ENCODE results near the gene TBC1D16. TPM values are rescaled to one million over a fixed set of nuclear protein-coding genes. Genes with fewer than 3 reads are reported as not detected.

The TBC1D16 gene
- total and polyA plus RNA-seq, 11 donors: 5.3 to 22.1 (median 17.4) TPM

DNA sequence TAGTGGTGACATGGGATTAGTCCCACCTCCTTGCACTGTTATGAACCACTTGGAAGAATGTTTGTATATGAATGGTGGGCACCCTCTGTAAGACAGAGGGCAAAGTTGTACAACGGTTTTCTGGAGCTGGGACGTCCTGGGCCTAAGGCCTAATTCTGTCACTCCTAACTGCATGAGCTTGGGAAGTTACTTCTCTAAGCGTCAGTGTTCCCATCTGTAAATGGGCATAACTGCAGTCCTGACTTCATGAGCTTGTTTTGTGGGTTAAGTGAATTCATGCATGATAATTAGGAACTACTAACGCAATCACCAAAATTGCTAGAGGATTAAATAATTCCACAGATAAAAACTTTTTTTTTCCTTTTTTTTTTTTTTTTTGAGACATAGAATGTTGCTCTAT, 1.8 kb downstream of the TBC1D16 start:
- H3K4me1 ChIP-seq: peaks cover 0 to 44% (median 15%) of the 10 kb centered on the region in 12 donors
- peaks cover 0 to 9% (median 0%) of the 10 kb centered on the region in 9 donors for H3K27me3 ChIP-seq
- intact Hi-C loops (cut with DNase I): loop anchor here in 1 of 10 donors (10.0 kb wide), 1 partner anchor 51 kb away; no protein-coding TSS in a partner anchor
- TF ChIP-seq, protein P1, sequence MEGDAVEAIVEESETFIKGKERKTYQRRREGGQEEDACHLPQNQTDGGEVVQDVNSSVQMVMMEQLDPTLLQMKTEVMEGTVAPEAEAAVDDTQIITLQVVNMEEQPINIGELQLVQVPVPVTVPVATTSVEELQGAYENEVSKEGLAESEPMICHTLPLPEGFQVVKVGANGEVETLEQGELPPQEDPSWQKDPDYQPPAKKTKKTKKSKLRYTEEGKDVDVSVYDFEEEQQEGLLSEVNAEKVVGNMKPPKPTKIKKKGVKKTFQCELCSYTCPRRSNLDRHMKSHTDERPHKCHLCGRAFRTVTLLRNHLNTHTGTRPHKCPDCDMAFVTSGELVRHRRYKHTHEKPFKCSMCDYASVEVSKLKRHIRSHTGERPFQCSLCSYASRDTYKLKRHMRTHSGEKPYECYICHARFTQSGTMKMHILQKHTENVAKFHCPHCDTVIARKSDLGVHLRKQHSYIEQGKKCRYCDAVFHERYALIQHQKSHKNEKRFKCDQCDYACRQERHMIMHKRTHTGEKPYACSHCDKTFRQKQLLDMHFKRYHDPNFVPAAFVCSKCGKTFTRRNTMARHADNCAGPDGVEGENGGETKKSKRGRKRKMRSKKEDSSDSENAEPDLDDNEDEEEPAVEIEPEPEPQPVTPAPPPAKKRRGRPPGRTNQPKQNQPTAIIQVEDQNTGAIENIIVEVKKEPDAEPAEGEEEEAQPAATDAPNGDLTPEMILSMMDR (IDR thresholded peaks at IDR 0.05): no peak
- no peak for TF ChIP-seq POLR2A (IDR thresholded peaks at IDR 0.05)
- no peak for ATAC-seq
- DNase-seq: no peak
- no peaks in the 10 kb centered on the region for H3K36me3 ChIP-seq
- no peak overlapping the region for H3K27ac ChIP-seq
- H3K9me3 ChIP-seq: no peaks in the 10 kb centered on the region
- no peak overlapping the region for H3K4me3 ChIP-seq
- WGBS, 4 donors: 94 to 97% (median 95%) methylated on average over 4 of the region's 4 CpGs

DNA sequence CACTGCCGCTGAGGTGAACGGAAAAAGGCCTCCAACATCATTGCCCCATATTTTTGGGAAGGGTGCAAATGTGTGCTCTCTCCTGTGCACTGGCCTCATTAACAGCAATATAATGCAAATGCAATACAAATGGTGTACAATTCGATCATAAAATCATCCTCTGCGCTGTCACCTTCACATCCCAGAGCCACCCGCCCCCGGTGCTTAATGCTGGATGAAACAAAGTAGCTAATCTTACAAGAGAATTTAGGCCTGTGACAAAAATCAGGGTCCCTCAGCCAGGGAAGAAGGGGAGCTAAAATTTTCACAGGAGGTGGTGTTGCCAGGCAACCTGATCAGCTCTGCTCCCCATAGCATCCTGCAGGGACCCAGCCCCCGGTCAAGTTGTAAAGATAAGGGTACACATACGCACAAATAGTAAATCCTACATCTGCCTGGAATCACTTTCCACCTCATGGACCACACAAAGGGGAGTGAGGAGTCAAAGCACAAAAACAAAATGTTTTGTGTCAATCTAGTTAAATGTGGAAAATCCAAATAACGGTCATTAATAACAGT, 3.0 kb downstream of the TBC1D16 start:
- intact Hi-C loops (cut with DNase I): loop anchor here in 1 of 10 donors (10.0 kb wide), 1 partner anchor 52 kb away; no protein-coding TSS in a partner anchor
- no peak overlapping the region for H3K4me3 ChIP-seq
- WGBS, 4 donors: 94 to 97% (median 95%) methylated on average over 9 of the region's 9 CpGs

DNA sequence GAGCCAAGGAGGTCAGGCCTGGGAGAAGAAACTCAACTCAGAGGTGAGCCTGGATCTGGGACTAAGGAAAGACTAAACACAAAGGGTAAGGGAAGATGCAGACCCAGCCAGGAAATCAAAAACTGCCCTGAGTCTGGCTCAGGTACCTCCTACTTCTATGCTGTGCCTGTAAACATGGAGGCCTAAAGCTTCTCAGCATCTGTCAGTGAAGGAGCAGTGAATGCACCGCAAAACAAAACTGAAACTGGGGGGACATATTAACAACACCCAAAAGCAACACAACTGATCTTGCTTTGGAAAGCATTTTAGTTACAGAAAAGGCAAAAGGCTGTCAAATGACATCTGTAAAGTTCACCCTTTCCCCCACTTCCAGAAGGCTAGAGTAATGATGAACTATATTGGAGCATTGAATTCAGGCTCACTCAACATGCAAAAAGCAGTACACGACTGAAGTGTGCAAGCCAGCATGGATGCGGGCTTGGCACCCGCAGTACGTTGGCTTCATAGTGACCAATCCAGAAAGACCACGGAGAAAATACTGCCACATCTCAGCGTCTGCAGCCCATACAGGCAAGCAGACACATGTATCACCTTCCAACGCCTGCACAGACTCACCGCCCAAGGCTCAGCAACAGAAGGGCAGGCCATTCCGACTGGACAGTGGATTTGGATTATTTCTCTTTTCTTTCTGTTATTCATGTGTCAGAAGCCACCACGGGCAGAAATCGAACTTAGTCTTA, 3.8 kb downstream of the TBC1D16 start:
- H3K27me3 ChIP-seq: peaks cover 0 to 5% (median 0%) of the 10 kb centered on the region in 9 donors
- H3K4me3 ChIP-seq: no peak overlapping the region
- DNase-seq (no peak), ATAC-seq (no peak)
- TF ChIP-seq, protein P1 (IDR thresholded peaks at IDR 0.05): no peak
- TF ChIP-seq POLR2A (IDR thresholded peaks at IDR 0.05): no peak
- no peak overlapping the region for H3K27ac ChIP-seq
- intact Hi-C loops (cut with DNase I): loop anchor here in 1 of 10 donors (10.0 kb wide), 1 partner anchor 53 kb away; no protein-coding TSS in a partner anchor
- no peaks in the 10 kb centered on the region for H3K36me3 ChIP-seq
- peaks cover 0 to 50% (median 12%) of the 10 kb centered on the region in 12 donors for H3K4me1 ChIP-seq
- 93 to 94% (median 93%) methylated on average over 12 of the region's 12 CpGs for WGBS, 4 donors
- no peaks in the 10 kb centered on the region for H3K9me3 ChIP-seq

More for the DNA sequence above, 3.0 kb downstream of the TBC1D16 start:
- H3K4me1 ChIP-seq: peaks cover 0 to 55% (median 16%) of the 10 kb centered on the region in 12 donors
- ATAC-seq: no peak
- peaks cover 0 to 9% (median 0%) of the 10 kb centered on the region in 9 donors for H3K27me3 ChIP-seq
- TF ChIP-seq, protein P1 (IDR thresholded peaks at IDR 0.05): no peak
- TF ChIP-seq POLR2A (IDR thresholded peaks at IDR 0.05): no peak
- no peak overlapping the region for H3K27ac ChIP-seq
- DNase-seq: no peak
- H3K9me3 ChIP-seq: no peaks in the 10 kb centered on the region
- no peaks in the 10 kb centered on the region for H3K36me3 ChIP-seq

DNA sequence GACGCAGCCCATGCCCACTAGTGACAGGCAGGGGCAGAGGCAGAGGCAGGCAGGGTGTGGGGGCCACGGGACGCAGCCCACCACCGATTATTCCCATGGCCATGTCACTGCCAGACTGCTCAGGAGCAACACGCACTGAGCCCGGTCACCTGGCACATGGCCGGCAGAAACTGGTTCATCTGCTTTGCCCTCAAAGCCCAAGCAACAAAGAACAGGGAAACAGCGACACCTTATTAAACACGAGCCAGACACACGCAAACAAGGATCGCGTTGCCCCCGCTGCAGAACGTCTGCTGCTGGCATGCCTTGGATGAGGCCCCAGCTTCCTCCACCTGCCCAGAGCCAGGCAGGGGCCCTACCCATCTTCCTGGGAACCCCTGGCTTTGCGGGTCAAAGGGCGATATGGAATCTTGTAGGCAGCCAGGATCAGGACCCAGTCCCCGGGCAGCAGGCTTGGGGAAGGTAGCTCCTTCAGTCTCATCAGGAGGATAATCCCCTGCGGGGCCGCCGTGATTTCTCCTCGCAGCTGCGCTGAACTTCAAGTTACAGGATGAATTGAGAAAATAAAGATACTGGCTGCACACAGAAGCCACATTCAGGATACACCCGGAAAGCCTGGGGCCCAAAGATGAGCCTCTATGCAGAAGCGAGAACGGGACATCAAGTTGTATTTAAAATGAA, 4.8 kb downstream of the TBC1D16 start:
- H3K27me3 ChIP-seq: peaks cover 0 to 4% (median 0%) of the 10 kb centered on the region in 9 donors
- H3K36me3 ChIP-seq: no peaks in the 10 kb centered on the region
- WGBS, 4 donors: 94 to 98% (median 95%) methylated on average over 22 to 25 of the region's 25 CpGs
- no peak overlapping the region for H3K4me3 ChIP-seq
- ATAC-seq (no peak), DNase-seq (no peak)
- peaks cover 0 to 44% (median 10%) of the 10 kb centered on the region in 12 donors for H3K4me1 ChIP-seq
- TF ChIP-seq POLR2A (IDR thresholded peaks at IDR 0.05): no peak
- TF ChIP-seq, protein P1 (IDR thresholded peaks at IDR 0.05): no peak
- H3K9me3 ChIP-seq: no peaks in the 10 kb centered on the region
- no peak overlapping the region for H3K27ac ChIP-seq
- intact Hi-C loops (cut with DNase I): loop anchor here in 1 of 10 donors (10.0 kb wide), 1 partner anchor 54 kb away; no protein-coding TSS in a partner anchor
